GM10248 (cell line): ENCODE data around the gene NHS.

Experiments used
- CTCF ChIA-PET: fragments of 300-600 bp; sonication (Branson Sonifier 250); formaldehyde crosslinking; extraction: SDS; loops from one replicate; lab custom pipeline; 2021; ENCODE audit warnings: antibody characterized with exemption; lab: Yijun Ruan, JAX
- POLR2A ChIA-PET: fragments of 350-650 bp; sonication (Branson Sonifier 250); formaldehyde crosslinking; extraction: SDS; loops from one replicate; lab custom pipeline; 2020; ENCODE audit warnings: antibody characterized with exemption; lab: Yijun Ruan, JAX
- DNase-seq: peaks from one replicate; pipeline ENCODE4 v3.0.0; 2012; ENCODE audit errors: extremely low spot score
- CTCF ChIP-seq: IDR thresholded peaks from 2 replicates; pipeline ENCODE4 v1.5.1; 2012; ENCODE audit warnings: mild to moderate bottlenecking, low read depth; ENCODE audit errors: extremely low read depth, missing control alignments, control extremely low read depth

NHS gene

GRCh38 chrX:17374619-17375366 lies at the start of gene NHS:
Gene NHS (plus strand): TSS chrX:17375200. CDS start chrX:17375758, 558 bp downstream.
- no peak for TF ChIP-seq CTCF
- POLR2A ChIA-PET: no interaction called here
- DNase-seq: no peak
- CTCF ChIA-PET: no interaction called here

GRCh38 chrX:17328837-17329236 lies 46.2 kb upstream of the NHS start:
- no peak for TF ChIP-seq CTCF
- no peak for DNase-seq
- ChIA-PET CTCF (no interaction called here), POLR2A (no interaction called here)

- CTCF ChIA-PET: no interaction called here
- TF ChIP-seq CTCF: no peak
- POLR2A ChIA-PET: no interaction called here
- DNase-seq: no peak
Observed at GRCh38 chrX:17336377-17336776, 38.6 kb upstream of the NHS start.

GRCh38 chrX:17355976-17356375 lies 19.0 kb upstream of the NHS start:
- CTCF ChIA-PET: no interaction called here
- POLR2A ChIA-PET: no interaction called here
- no peak for TF ChIP-seq CTCF
- DNase-seq: no peak

- TF ChIP-seq CTCF: no peak
- DNase-seq: no peak
- CTCF ChIA-PET: no interaction called here
- POLR2A ChIA-PET: no interaction called here
Observed at GRCh38 chrX:17359500-17359899, 15.5 kb upstream of the NHS start.

GRCh38 chrX:17361620-17362019 lies 13.4 kb upstream of the NHS start:
- ChIA-PET CTCF (no interaction called here), POLR2A (no interaction called here)
- no peak for TF ChIP-seq CTCF
- no peak for DNase-seq
